Astrocyte (in vitro differentiated cells and primary cell): ENCODE data around the gene SOS2. TPM values are rescaled to one million over a fixed set of nuclear protein-coding genes. Genes with fewer than 3 reads are reported as not detected.
A peak's percentile ranks its signal among the peaks of the same experiment; 100 is the strongest.

ENCODE experiments used
- DNase-seq: peaks from one replicate; pipeline ENCODE4 v3.0.0-alpha.2; 2010; ENCODE audit warnings: low read depth
- FAIRE-seq: peaks from 2 replicates; lab custom pipeline; 2011; peaks lifted over from hg19 to GRCh38; lab: Jason Lieb, UNC
- H2AFZ ChIP-seq: 2 replicates; pipeline ENCODE4 v1.6.0; 2012; ENCODE audit warnings: low read depth, low read length, inconsistent platforms
- H3K27ac ChIP-seq: 2 replicates; pipeline ENCODE4 v1.5.1; 2011; ENCODE audit warnings: low read depth, low read length, inconsistent platforms
- H3K27me3 ChIP-seq: 2 replicates; pipeline ENCODE4 v1.6.0; 2011; ENCODE audit warnings: low read length, inconsistent platforms; ENCODE audit not compliant: insufficient read depth
- H3K36me3 ChIP-seq: 2 replicates; pipeline ENCODE4 v1.5.1; 2011; ENCODE audit warnings: low read length, inconsistent platforms; ENCODE audit not compliant: insufficient read depth
- H3K4me1 ChIP-seq: 2 replicates; pipeline ENCODE4 v1.5.1; 2011; ENCODE audit warnings: low read length, inconsistent platforms; ENCODE audit not compliant: insufficient read depth
- H3K4me2 ChIP-seq: 2 replicates; pipeline ENCODE4 v1.6.0; 2012; ENCODE audit warnings: low read length, inconsistent platforms
- H3K4me3 ChIP-seq: 2 replicates; pipeline ENCODE4 v1.5.1; 2011; ENCODE audit warnings: low read depth, mild to moderate bottlenecking, low read length, inconsistent platforms; ENCODE audit not compliant: insufficient read depth
- H3K79me2 ChIP-seq: 2 replicates; pipeline ENCODE4 v1.6.0; 2012; ENCODE audit warnings: mild to moderate bottlenecking, low read length, inconsistent platforms; ENCODE audit not compliant: insufficient read depth
- H3K9ac ChIP-seq: 2 replicates; pipeline ENCODE4 v1.6.0; 2012; ENCODE audit warnings: mild to moderate bottlenecking, low read length, inconsistent platforms
- H3K9me3 ChIP-seq: 2 replicates; pipeline ENCODE4 v1.5.1; 2012; ENCODE audit warnings: low read depth, mild to moderate bottlenecking, low read length, inconsistent platforms; ENCODE audit not compliant: insufficient read depth
- H4K20me1 ChIP-seq: 2 replicates; pipeline ENCODE4 v1.6.0; 2012; ENCODE audit warnings: low read length, inconsistent platforms; ENCODE audit not compliant: insufficient read depth
- H3K27ac Mint-ChIP-seq: one replicate; pipeline ENCODE4 v1.8.0; 2021; ENCODE audit warnings: mild to moderate bottlenecking, mixed read lengths; ENCODE audit not compliant: unreplicated experiment
- H3K27me3 Mint-ChIP-seq: one replicate; pipeline ENCODE4 v1.8.0; 2021; ENCODE audit warnings: low read depth, mixed read lengths; ENCODE audit not compliant: unreplicated experiment
- H3K36me3 Mint-ChIP-seq: one replicate; pipeline ENCODE4 v1.8.0; 2021; ENCODE audit warnings: low read depth, mixed read lengths; ENCODE audit not compliant: unreplicated experiment
- H3K4me1 Mint-ChIP-seq: one replicate; pipeline ENCODE4 v1.8.0; 2021; ENCODE audit warnings: low read depth, mixed read lengths; ENCODE audit not compliant: unreplicated experiment
- H3K4me3 Mint-ChIP-seq: one replicate; pipeline ENCODE4 v1.8.0; 2021; ENCODE audit warnings: mild to moderate bottlenecking, moderate library complexity, mixed read lengths; ENCODE audit not compliant: unreplicated experiment
- H3K9me3 Mint-ChIP-seq: one replicate; pipeline ENCODE4 v1.8.0; 2021; ENCODE audit warnings: mild to moderate bottlenecking, mixed read lengths; ENCODE audit not compliant: unreplicated experiment
- EZH2 ChIP-seq: IDR thresholded peaks from 2 replicates; pipeline ENCODE4 v1.6.1; 2012; ENCODE audit warnings: mild to moderate bottlenecking, low read length, inconsistent platforms; ENCODE audit not compliant: insufficient read depth
- total RNA-seq: library from RNA; stranded (reverse); gene quantifications from 2 replicates; pipeline ENCODE4 v1.2.1, GENCODE V29; 2021
- TF ChIP-seq, protein P1 (sequence below): IDR thresholded peaks from 2 replicates; pipeline ENCODE4 v1.5.1; 2011; ENCODE audit warnings: low read depth, mild to moderate bottlenecking, inconsistent platforms, low read length, moderate library complexity; ENCODE audit not compliant: insufficient read depth

The SOS2 gene
- total RNA-seq, 1 donor from 2014 or later, result 18.3 TPM

DNA sequence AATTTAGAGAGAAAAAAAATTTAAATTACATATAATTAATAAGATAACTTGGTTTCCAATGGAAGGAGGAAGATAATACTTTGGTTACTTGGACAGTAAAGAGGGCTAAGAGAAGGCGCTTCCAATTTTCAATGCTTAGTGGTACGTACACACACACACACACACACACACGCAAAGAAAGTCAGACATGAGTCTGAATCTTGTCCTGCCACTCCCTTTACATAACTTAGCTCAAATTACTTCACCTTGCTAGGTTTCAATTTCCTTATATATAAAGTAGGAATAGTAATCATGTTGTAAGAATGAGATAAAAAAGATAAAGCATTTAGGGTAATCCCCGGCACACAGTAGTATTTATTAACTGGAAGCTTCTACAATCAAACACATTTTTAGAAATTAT, 75.3 kb downstream of the SOS2 start:
- Histone ChIP-seq H3K36me3 (peaks cover 33% of the 10 kb centered on the region), H4K20me1 (no peaks in the 10 kb centered on the region), H3K27ac (no peak overlapping the region), H3K27me3 (no peaks in the 10 kb centered on the region), H3K9me3 (no peaks in the 10 kb centered on the region), H3K79me2 (no peaks in the 10 kb centered on the region), H3K9ac (no peak overlapping the region), H3K4me3 (no peak overlapping the region), H3K4me2 (no peak overlapping the region), H3K4me1 (no peaks in the 10 kb centered on the region), H2AFZ (no peak overlapping the region)
- TF ChIP-seq EZH2, result no peak
- TF ChIP-seq, protein P1, sequence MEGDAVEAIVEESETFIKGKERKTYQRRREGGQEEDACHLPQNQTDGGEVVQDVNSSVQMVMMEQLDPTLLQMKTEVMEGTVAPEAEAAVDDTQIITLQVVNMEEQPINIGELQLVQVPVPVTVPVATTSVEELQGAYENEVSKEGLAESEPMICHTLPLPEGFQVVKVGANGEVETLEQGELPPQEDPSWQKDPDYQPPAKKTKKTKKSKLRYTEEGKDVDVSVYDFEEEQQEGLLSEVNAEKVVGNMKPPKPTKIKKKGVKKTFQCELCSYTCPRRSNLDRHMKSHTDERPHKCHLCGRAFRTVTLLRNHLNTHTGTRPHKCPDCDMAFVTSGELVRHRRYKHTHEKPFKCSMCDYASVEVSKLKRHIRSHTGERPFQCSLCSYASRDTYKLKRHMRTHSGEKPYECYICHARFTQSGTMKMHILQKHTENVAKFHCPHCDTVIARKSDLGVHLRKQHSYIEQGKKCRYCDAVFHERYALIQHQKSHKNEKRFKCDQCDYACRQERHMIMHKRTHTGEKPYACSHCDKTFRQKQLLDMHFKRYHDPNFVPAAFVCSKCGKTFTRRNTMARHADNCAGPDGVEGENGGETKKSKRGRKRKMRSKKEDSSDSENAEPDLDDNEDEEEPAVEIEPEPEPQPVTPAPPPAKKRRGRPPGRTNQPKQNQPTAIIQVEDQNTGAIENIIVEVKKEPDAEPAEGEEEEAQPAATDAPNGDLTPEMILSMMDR, result no peak
- DNase-seq (no peak), FAIRE-seq (no peak)
- Mint-ChIP-seq H3K27ac (no peak overlapping the region), H3K9me3 (no peaks in the 10 kb centered on the region), H3K36me3 (peaks cover 1% of the 10 kb centered on the region), H3K27me3 (no peaks in the 10 kb centered on the region), H3K4me1 (no peaks in the 10 kb centered on the region), H3K4me3 (no peak overlapping the region)

DNA sequence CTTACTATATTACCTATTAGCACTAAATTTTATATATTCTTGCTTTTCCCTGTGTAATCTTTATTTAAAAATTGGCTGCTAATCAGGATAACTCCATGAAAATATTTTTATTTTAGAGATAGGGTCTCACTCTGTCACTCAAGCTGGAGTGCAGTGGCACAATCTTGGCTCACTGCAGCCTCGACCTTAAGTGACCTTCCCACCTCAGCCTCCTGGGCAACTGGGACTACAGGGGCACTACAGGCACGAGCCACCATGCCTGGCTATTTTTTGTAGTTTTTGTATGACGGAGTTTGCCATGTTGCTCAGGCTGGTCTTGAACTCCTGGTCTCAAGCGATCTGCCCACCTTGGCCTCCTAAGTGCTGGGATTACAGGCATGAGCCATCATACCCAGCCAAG, 82.6 kb downstream of the SOS2 start:
- Histone ChIP-seq H3K4me1 (no peaks in the 10 kb centered on the region), H3K36me3 (peaks cover 25% of the 10 kb centered on the region), H4K20me1 (no peaks in the 10 kb centered on the region), H3K27ac (no peak overlapping the region), H3K27me3 (no peaks in the 10 kb centered on the region), H2AFZ (no peak overlapping the region), H3K9ac (no peak overlapping the region), H3K79me2 (no peaks in the 10 kb centered on the region), H3K9me3 (no peaks in the 10 kb centered on the region), H3K4me3 (no peak overlapping the region), H3K4me2 (no peak overlapping the region)
- TF ChIP-seq, protein P1, result no peak
- TF ChIP-seq EZH2, result no peak
- no peak overlapping the region for H3K27ac Mint-ChIP-seq
- FAIRE-seq (no peak), DNase-seq (no peak)
- no peaks in the 10 kb centered on the region for H3K27me3 Mint-ChIP-seq
- no peaks in the 10 kb centered on the region for H3K9me3 Mint-ChIP-seq
- H3K36me3 Mint-ChIP-seq, result peaks cover 3% of the 10 kb centered on the region
- H3K4me1 Mint-ChIP-seq, result no peaks in the 10 kb centered on the region
- no peak overlapping the region for H3K4me3 Mint-ChIP-seq

DNA sequence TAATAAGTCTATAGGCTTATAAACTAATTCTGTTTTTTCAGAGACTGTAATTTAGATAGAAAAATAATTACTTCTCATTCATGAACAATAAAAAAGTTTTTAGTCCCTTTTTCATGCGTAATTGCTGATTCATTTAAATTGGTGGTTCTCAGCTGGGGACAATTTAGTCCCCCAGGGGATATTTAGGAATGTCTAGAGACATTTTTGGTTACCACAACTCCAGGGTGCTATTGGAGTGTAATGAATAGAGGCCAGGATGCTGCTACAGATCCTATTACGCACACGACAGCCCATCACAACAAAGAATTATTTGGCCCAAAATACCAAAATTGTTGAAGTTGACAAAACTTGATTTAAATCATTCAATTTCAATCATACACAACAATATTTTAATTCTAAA, 92.2 kb downstream of the SOS2 start:
- DNase-seq, result peak; percentile 14
- no peak overlapping the region for H3K27ac ChIP-seq
- Mint-ChIP-seq H3K9me3 (no peaks in the 10 kb centered on the region), H3K27ac (no peak overlapping the region), H3K4me1 (no peaks in the 10 kb centered on the region), H3K36me3 (no peaks in the 10 kb centered on the region), H3K27me3 (no peaks in the 10 kb centered on the region), H3K4me3 (no peak overlapping the region)
- H3K4me1 ChIP-seq, result no peaks in the 10 kb centered on the region
- TF ChIP-seq EZH2, result no peak
- TF ChIP-seq, protein P1, result no peak
- no peaks in the 10 kb centered on the region for H4K20me1 ChIP-seq
- H3K27me3 ChIP-seq, result no peaks in the 10 kb centered on the region
- no peak overlapping the region for H3K4me3 ChIP-seq
- H3K79me2 ChIP-seq, result no peaks in the 10 kb centered on the region
- no peak overlapping the region for H3K9ac ChIP-seq
- no peak for FAIRE-seq
- H3K36me3 ChIP-seq, result peaks cover 6% of the 10 kb centered on the region
- no peak overlapping the region for H3K4me2 ChIP-seq
- no peak overlapping the region for H2AFZ ChIP-seq
- no peaks in the 10 kb centered on the region for H3K9me3 ChIP-seq
